OCI-LY1 (cell line): Measurements from ENCODE around the gene SPRTN.
"Not testable (repeated sequence)": the region's sequence is repeated elsewhere in the genome, so short reads cannot be mapped to it uniquely, and the experiment has no call there.

ENCODE experiments used
- H2AFZ ChIP-seq: fragments of 200-600 bp; sonication (generic), shearing (Covaris generic); 2 replicates; pipeline ENCODE4 v1.6.0; 2014; ENCODE audit warnings: antibody characterized with exemption, mild to moderate bottlenecking, low read length
- H3F3A ChIP-seq: fragments of 200-600 bp; sonication (generic), shearing (Covaris generic); 2 replicates; pipeline ENCODE4 v1.6.0; 2014; ENCODE audit warnings: mild to moderate bottlenecking, antibody characterized with exemption, low read length, moderate library complexity; ENCODE audit not compliant: insufficient read depth
- H3K27ac ChIP-seq: fragments of 200-600 bp; sonication (generic); 2 replicates; pipeline ENCODE4 v1.5.1; 2014; ENCODE audit warnings: low read length, mixed run types, mild to moderate bottlenecking, low read depth; ENCODE audit not compliant: poor library complexity, severe bottlenecking
- H3K27me3 ChIP-seq: fragments of 200-600 bp; sonication (generic); 2 replicates; pipeline ENCODE4 v1.6.0; 2014; ENCODE audit warnings: antibody characterized with exemption, mild to moderate bottlenecking, low read length, moderate library complexity; ENCODE audit not compliant: insufficient read depth
- H3K36me3 ChIP-seq: fragments of 200-600 bp; sonication (generic); 2 replicates; pipeline ENCODE4 v1.6.1; 2014; ENCODE audit warnings: mild to moderate bottlenecking, antibody characterized with exemption, low read length, moderate library complexity, mixed read lengths; ENCODE audit not compliant: insufficient read depth
- H3K4me1 ChIP-seq: fragments of 200-600 bp; sonication (generic); 2 replicates; pipeline ENCODE4 v1.5.1; 2014; ENCODE audit warnings: mild to moderate bottlenecking, low read length, moderate library complexity; ENCODE audit not compliant: insufficient read depth, severe bottlenecking
- H3K4me2 ChIP-seq: fragments of 200-600 bp; sonication (generic), shearing (Covaris generic); 2 replicates; pipeline ENCODE4 v1.6.1; 2014; ENCODE audit warnings: low read length
- H3K4me3 ChIP-seq: fragments of 200-600 bp; sonication (generic); 2 replicates; pipeline ENCODE4 v1.5.1; 2014; ENCODE audit warnings: low read length, low read depth, mild to moderate bottlenecking, mixed read lengths; ENCODE audit not compliant: poor library complexity, severe bottlenecking
- H3K79me2 ChIP-seq: fragments of 200-600 bp; shearing (Covaris generic); 2 replicates; pipeline ENCODE4 v1.6.1; 2016; ENCODE audit warnings: mixed run types, low read length, mixed read lengths; ENCODE audit not compliant: insufficient read depth
- H3K9ac ChIP-seq: fragments of 200-600 bp; sonication (generic), shearing (Covaris generic); 2 replicates; pipeline ENCODE4 v1.6.1; 2014; ENCODE audit warnings: mild to moderate bottlenecking, low read length, mixed read lengths
- H3K9me2 ChIP-seq: fragments of 200-600 bp; sonication (generic), shearing (Covaris generic); 2 replicates; pipeline ENCODE4 v1.6.1; 2014; ENCODE audit warnings: low read depth, mild to moderate bottlenecking, low read length, mixed read lengths
- H3K9me3 ChIP-seq: fragments of 200-600 bp; shearing (Covaris generic); 2 replicates; pipeline ENCODE4 v1.6.1; 2014; ENCODE audit warnings: low read length, mixed read lengths
- H4K20me1 ChIP-seq: fragments of 200-600 bp; sonication (generic), shearing (Covaris generic); 2 replicates; pipeline ENCODE4 v1.6.0; 2016; ENCODE audit warnings: mild to moderate bottlenecking, low read length; ENCODE audit not compliant: insufficient read depth
- CTCF ChIP-seq: fragments of 200-600 bp; sonication (generic), shearing (Covaris generic); IDR thresholded peaks from 2 replicates; pipeline ENCODE4 v1.5.1; 2017; ENCODE audit warnings: mild to moderate bottlenecking, antibody characterized with exemption, low read length, moderate library complexity, mixed read lengths
- EZH2 ChIP-seq: fragments of 200-600 bp; sonication (generic), shearing (Covaris generic); IDR thresholded peaks from 2 replicates; pipeline ENCODE4 v1.8.0; 2017; ENCODE audit warnings: borderline replicate concordance, mixed run types, mild to moderate bottlenecking, antibody characterized with exemption, low read length, moderate library complexity, mixed read lengths

The SPRTN gene

GRCh38 chr1:231347961-231348360, 9.9 kb downstream of the SPRTN start:
- Histone ChIP-seq H3K4me1 (no peaks in the 10 kb centered on the region), H3K36me3 (peaks cover 86% of the 10 kb centered on the region), H3K27ac (no peak overlapping the region)

GRCh38 chr1:231348442-231348841, 10.3 kb downstream of the SPRTN start:
- Histone ChIP-seq H2AFZ (no peak overlapping the region), H3K9me3 (no peaks in the 10 kb centered on the region), H3K79me2 (no peaks in the 10 kb centered on the region), H3K9me2 (no peaks in the 10 kb centered on the region), H3K27me3 (no peaks in the 10 kb centered on the region), H3K9ac (no peak overlapping the region), H3K4me2 (no peak overlapping the region), H3F3A (no peaks in the 10 kb centered on the region), H3K4me3 (no peak overlapping the region), H3K27ac (no peak overlapping the region), H4K20me1 (no peaks in the 10 kb centered on the region), H3K36me3 (peaks cover 87% of the 10 kb centered on the region), H3K4me1 (no peaks in the 10 kb centered on the region)
- TF ChIP-seq EZH2, result no peak
- TF ChIP-seq CTCF, result no peak

More at GRCh38 chr1:231347961-231348360, 9.9 kb downstream of the SPRTN start:
- no peak overlapping the region for H3K9ac ChIP-seq
- H4K20me1 ChIP-seq, result no peaks in the 10 kb centered on the region
- no peaks in the 10 kb centered on the region for H3K27me3 ChIP-seq
- H2AFZ ChIP-seq, result no peak overlapping the region
- H3K4me2 ChIP-seq, result no peak overlapping the region
- no peaks in the 10 kb centered on the region for H3K9me2 ChIP-seq
- H3F3A ChIP-seq, result no peaks in the 10 kb centered on the region
- H3K4me3 ChIP-seq, result no peak overlapping the region
- no peaks in the 10 kb centered on the region for H3K9me3 ChIP-seq
- H3K79me2 ChIP-seq, result no peaks in the 10 kb centered on the region
- no peak for TF ChIP-seq CTCF
- no peak for TF ChIP-seq EZH2

- H4K20me1 ChIP-seq, H3K4me2 ChIP-seq, H3F3A ChIP-seq, H3K9me2 ChIP-seq, H3K79me2 ChIP-seq, H3K9ac ChIP-seq, H3K4me3 ChIP-seq, H3K27ac ChIP-seq, H3K27me3 ChIP-seq, H3K4me1 ChIP-seq, H3K9me3 ChIP-seq, H2AFZ ChIP-seq: not testable (repeated sequence)
- peaks cover 83% of the 10 kb centered on the region for H3K36me3 ChIP-seq
Measured at GRCh38 chr1:231348856-231349255, 10.8 kb downstream of the SPRTN start.

- H2AFZ ChIP-seq, result no peak overlapping the region
- H3K4me3 ChIP-seq, result no peak overlapping the region
- H4K20me1 ChIP-seq, result no peaks in the 10 kb centered on the region
- peaks cover 62% of the 10 kb centered on the region for H3K36me3 ChIP-seq
- no peaks in the 10 kb centered on the region for H3K79me2 ChIP-seq
- H3K4me1 ChIP-seq, result no peaks in the 10 kb centered on the region
- H3K27ac ChIP-seq, result no peak overlapping the region
- no peak overlapping the region for H3K9ac ChIP-seq
- H3K4me2 ChIP-seq, result no peak overlapping the region
- no peaks in the 10 kb centered on the region for H3K9me2 ChIP-seq
- no peaks in the 10 kb centered on the region for H3K27me3 ChIP-seq
- no peaks in the 10 kb centered on the region for H3K9me3 ChIP-seq
- H3F3A ChIP-seq, result no peaks in the 10 kb centered on the region
- TF ChIP-seq CTCF (no peak), EZH2 (no peak)
Measured at GRCh38 chr1:231351816-231352215, 13.7 kb downstream of the SPRTN start.
